ENCODE measurements around the gene UBR3.
A peak's percentile ranks its signal among the peaks of the same experiment; 100 is the strongest.
"Not testable (repeated sequence)": the region's sequence is repeated elsewhere in the genome, so short reads cannot be mapped to it uniquely, and the experiment has no call there.

Gene UBR3

GRCh38 chr2:169871369-169871768 lies 44.1 kb downstream of the UBR3 start:
- DNase-seq (ENCODE audit: low spot score) = not testable (repeated sequence)

GRCh38 chr2:169871994-169872393 lies 44.7 kb downstream of the UBR3 start:
- DNase-seq (ENCODE audit: low spot score) = no peak

GRCh38 chr2:169877398-169877797 lies 50.1 kb downstream of the UBR3 start:
- DNase-seq (ENCODE audit: low spot score) = peak; percentile 37

- no peak for DNase-seq (ENCODE audit: low spot score)
These were observed 59.9 kb downstream of the UBR3 start for GRCh38 chr2:169887120-169887519.

- no peak for DNase-seq (ENCODE audit: low spot score)
These were observed 64.5 kb downstream of the UBR3 start for GRCh38 chr2:169891593-169892298.

- no peak for DNase-seq (ENCODE audit: low spot score)
These were observed 65.7 kb downstream of the UBR3 start for GRCh38 chr2:169892951-169893350.

GRCh38 chr2:169895294-169895985 lies 68.2 kb downstream of the UBR3 start:
- no peak for DNase-seq (ENCODE audit: low spot score)

- DNase-seq (ENCODE audit: low spot score) = no peak
These were observed 70.6 kb downstream of the UBR3 start for GRCh38 chr2:169897834-169898233.

- DNase-seq (ENCODE audit: low spot score) = not testable (repeated sequence)
These were observed 72.8 kb downstream of the UBR3 start for GRCh38 chr2:169900103-169900502.

- no peak for DNase-seq (ENCODE audit: low spot score)
These were observed 73.4 kb downstream of the UBR3 start for GRCh38 chr2:169900686-169901085.

GRCh38 chr2:169906731-169907130 lies 79.5 kb downstream of the UBR3 start:
- no peak for DNase-seq (ENCODE audit: low spot score)

- DNase-seq (ENCODE audit: low spot score) = no peak
These were observed 82.1 kb downstream of the UBR3 start for GRCh38 chr2:169909376-169909775.

GRCh38 chr2:169910109-169910799 lies 83.0 kb downstream of the UBR3 start:
- no peak for DNase-seq (ENCODE audit: low spot score)

- DNase-seq (ENCODE audit: low spot score) = no peak
These were observed 83.9 kb downstream of the UBR3 start for GRCh38 chr2:169911119-169911518.

- DNase-seq (ENCODE audit: low spot score) = no peak
These were observed 89.4 kb downstream of the UBR3 start for GRCh38 chr2:169916623-169917022.

GRCh38 chr2:169923977-169924376 lies 96.7 kb downstream of the UBR3 start:
- DNase-seq (ENCODE audit: low spot score) = no peak

GRCh38 chr2:169925968-169926367 lies 98.7 kb downstream of the UBR3 start:
- DNase-seq (ENCODE audit: low spot score) = no peak

GRCh38 chr2:169928463-169928864 lies 101.2 kb downstream of the UBR3 start:
- DNase-seq (ENCODE audit: low spot score) = no peak

GRCh38 chr2:169933124-169933711 lies 106.0 kb downstream of the UBR3 start:
- DNase-seq (ENCODE audit: low spot score) = peak; percentile 35

- DNase-seq (ENCODE audit: low spot score) = not testable (repeated sequence)
These were observed 109.4 kb downstream of the UBR3 start for GRCh38 chr2:169936652-169937051.

- DNase-seq (ENCODE audit: low spot score) = no peak
These were observed 118.3 kb downstream of the UBR3 start for GRCh38 chr2:169945515-169945914.

- no peak for DNase-seq (ENCODE audit: low spot score)
These were observed 118.8 kb downstream of the UBR3 start for GRCh38 chr2:169946092-169946491.

GRCh38 chr2:169946546-169946945 lies 119.3 kb downstream of the UBR3 start:
- DNase-seq (ENCODE audit: low spot score) = no peak
